HG02759 (cell line): Measurements from ENCODE around the gene SLX4IP.
"Not testable (repeated sequence)": the region's sequence is repeated elsewhere in the genome, so short reads cannot be mapped to it uniquely, and the experiment has no call there.

ENCODE experiments used
- ATAC-seq: cut with Tn5 transposase; IDR thresholded peaks from one replicate; pipeline ENCODE4 v1.9.1; 2021; ENCODE audit warnings: mild to moderate bottlenecking, moderate library complexity; ENCODE audit not compliant: unreplicated experiment

The SLX4IP gene

DNA sequence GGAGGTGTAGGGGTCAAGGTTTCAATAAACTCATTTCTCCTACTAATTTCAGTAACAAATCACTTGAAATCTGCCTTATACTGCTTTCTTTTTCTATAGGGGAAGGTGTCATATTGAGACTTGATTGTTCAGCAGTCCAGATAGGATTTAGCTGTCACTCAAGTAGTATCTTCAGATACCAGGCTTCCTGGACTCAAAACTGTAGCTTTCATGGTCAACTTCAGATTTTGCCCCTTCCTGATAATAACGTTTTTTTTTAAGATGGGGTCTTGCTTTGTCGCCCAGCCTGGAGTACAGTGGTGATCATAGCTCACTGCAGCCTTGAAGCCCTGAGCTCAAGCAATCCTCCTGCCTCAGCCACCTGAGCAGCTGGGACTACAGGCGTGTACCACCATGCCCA is 160.9 kb downstream of the SLX4IP start:
- ATAC-seq: no peak

- ATAC-seq: no peak
Measured at GRCh38 chr20:10596710-10597121, 161.6 kb downstream of the SLX4IP start.

DNA sequence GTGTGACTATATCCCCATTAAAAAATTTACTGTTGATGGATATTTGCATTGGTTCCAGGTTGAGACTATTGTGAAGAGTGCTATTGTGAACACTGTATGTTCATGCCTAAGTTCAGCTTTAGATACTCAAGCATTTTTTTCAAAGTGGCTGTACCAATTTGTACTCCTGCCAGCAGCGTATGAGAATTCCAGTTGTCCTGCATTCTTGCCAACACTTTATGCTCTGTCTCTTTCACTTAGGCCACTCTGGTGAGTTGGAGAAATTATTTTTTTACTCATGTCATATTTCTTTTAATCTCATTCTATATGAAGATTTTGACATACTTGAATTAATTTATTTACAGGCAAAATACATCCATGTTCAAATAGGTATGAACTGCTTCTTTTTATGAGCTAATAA is 162.5 kb downstream of the SLX4IP start:
- no peak for ATAC-seq

GRCh38 chr20:10602221-10602871 is 167.2 kb downstream of the SLX4IP start:
- no peak for ATAC-seq

DNA sequence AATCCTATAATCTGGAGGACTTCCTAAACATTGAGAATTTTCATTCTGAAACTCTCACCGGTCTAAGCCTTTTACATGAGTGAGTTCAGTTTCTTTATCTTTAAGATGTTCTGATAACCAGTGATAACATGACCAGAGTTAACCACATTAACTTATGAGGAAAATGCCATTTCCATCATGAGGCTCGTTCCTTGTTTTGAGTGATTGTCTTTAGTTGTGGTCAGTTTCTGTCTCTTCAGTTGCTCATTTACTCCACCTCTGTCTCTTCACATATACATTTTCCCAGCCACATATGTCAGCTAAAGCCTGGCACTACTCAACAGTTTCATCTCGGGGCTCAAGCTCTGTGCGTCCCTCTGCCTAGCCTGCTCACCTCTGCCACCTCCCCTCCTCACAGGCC is 168.3 kb downstream of the SLX4IP start:
- no peak for ATAC-seq

DNA sequence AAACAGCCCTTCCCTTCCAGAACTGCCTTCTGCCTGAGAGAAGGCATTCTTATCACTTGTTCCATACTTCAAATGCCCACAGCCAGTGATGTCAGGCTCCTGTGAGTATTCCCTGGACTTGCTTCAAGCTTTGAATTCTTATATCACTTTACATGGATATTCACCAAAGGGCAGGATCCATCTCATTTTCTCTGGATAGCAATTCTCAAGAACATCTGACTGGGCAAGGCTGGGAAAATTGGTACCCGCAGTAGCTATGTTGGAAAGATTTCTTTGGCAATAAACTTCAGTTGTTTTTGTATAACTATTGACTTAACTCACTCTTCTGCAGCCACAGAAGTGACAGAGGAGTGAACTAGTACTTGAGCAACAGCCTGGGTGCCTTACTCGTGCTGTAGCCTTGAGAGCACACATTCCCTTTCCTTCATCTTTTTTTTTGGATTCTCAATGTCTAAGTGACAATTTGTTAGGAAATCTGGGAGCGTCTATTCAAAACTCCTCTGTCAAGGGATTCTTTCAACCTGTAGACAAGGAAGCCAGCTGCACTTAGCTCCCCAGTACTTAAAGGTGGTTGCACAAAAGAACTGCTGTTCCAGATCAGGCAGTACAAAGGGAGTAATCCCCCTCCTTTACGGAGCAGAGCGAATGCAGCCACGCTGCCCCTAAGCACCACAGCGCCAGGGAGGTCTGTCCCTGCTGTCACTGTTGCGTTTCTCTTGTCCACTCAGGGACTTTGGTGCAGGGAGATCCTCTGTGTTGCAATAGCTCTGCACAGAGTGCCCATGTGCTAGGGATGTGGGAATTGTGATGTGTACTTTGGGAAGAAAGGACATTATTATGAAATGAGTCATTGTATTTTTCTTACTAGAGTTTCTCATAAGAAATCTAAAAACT is 169.1 kb downstream of the SLX4IP start:
- ATAC-seq: no peak

DNA sequence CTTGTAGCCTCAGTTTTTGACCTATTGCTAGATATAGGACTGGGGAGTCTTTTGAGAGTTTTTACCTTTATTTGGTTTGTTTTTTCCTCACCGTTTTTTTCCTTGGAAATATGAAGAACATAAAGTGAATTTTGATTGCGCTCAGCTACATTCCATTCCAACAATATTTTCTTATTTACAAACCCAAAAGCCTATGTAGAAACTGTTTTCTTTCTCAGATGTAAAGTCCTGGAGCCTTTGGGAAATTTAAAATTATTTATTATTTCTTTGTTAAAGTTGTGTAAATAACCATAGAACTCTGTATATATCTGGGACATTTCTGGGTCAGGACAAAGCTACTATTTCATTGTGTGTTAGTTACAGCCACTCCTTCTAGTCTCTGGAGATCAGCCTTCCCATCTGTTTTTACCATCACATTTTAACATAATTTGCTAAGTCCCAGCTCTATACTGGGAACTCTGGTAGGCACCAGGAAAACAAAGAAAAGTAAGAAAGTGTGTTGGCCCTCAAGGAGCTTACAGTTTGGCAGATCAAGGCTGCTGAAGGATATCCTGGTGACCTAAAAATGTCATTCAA is 169.8 kb downstream of the SLX4IP start:
- no peak for ATAC-seq

DNA sequence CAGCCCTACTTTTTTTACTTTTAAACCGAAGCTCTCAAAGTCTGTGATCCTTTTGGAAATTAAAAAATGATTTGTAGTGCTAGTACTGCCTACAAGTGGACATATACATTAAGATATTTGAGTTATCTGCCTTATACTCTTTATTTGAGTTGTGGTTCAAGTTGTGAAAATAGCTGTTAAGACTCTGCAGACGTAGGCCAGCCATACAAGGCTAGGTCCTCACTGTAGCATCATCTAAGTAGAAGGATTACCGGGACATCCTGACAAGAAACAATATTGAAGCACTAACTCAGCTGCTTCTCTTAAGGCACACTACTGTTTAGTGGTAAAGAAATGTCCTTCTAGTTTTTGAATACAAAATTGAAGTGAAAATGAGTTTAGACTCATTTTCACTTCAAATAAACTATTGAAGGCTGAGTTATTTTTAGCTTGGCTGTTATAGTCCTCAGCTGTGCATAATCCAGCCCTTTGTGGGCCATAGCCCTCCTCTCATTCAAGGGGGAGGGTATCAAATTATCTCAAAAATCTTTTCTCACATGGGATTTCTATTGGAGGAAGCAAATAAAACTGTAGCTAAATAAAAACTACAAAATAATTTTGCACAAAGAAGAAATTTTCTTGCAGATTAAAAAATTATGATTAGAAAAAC is 170.6 kb downstream of the SLX4IP start:
- no peak for ATAC-seq

GRCh38 chr20:10609276-10609675 is 174.2 kb downstream of the SLX4IP start:
- no peak for ATAC-seq

DNA sequence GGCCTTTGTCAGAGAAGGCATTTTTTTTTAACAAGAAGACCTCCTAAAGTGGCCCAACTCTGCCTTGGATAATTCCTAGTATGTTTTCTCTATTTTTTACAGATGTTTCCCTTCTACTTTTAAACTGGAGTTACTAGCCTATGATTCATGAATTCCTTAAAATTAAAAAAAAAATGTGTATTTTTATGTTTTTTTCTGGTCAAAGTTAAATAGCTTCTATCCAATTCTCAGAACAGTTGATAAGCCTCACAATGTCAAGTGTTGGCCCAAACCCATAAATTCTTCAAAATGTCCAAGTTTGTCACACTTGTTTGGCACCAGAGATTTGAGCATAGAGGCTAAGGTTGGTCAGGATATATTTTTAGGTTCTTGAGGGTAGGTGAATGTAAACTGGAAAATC is 174.7 kb downstream of the SLX4IP start:
- ATAC-seq: no peak

DNA sequence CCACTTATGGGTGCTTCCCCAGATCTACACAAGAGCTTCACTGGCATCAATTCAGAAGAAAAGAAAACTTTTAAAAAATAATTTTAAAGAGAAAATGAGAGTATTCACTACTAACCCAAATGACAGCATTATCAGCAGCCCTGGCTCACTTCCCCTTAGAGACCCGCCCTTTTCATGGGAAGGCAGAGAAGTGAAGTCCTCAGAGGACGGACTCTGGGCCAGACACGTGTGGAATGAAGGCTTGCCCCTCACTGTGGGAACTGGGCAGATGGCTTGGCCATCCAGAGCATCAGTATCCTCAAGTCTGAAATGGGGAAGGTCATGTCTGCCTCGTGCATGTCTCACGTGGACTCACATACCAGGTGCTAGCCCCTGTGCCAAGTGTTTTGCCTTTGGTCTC is 175.1 kb downstream of the SLX4IP start:
- ATAC-seq: no peak

GRCh38 chr20:10611357-10611756 is 176.3 kb downstream of the SLX4IP start:
- peak; percentile 87 for ATAC-seq

GRCh38 chr20:10613426-10613825 is 178.3 kb downstream of the SLX4IP start:
- not testable (repeated sequence) for ATAC-seq

- ATAC-seq: no peak
Measured at GRCh38 chr20:10613911-10614310, 178.8 kb downstream of the SLX4IP start.

DNA sequence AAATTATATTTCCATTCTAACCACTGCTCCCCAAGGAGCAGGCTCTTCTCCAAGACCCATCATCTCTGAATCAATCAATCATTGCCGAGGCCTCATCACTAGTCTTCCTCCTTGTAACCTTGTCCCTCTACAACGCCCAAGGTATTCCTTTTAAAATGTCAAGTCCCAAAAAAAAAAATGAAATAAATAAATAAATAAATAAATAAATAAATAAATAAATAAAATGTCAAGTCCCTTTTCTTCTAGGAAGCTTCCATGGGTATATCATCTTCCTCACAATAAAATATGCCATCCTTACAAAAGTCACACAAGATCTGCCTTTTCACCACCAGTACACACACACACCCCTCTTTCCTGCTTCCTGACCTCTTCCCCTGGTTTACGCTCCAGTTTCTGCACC is 181.1 kb downstream of the SLX4IP start:
- no peak for ATAC-seq

GRCh38 chr20:10617549-10618133 is 182.5 kb downstream of the SLX4IP start:
- not testable (repeated sequence) for ATAC-seq

GRCh38 chr20:10618611-10619245 is 183.6 kb downstream of the SLX4IP start:
- ATAC-seq: no peak

GRCh38 chr20:10619427-10619826 is 184.3 kb downstream of the SLX4IP start:
- no peak for ATAC-seq

GRCh38 chr20:10621149-10621548 is 186.0 kb downstream of the SLX4IP start:
- no peak for ATAC-seq

DNA sequence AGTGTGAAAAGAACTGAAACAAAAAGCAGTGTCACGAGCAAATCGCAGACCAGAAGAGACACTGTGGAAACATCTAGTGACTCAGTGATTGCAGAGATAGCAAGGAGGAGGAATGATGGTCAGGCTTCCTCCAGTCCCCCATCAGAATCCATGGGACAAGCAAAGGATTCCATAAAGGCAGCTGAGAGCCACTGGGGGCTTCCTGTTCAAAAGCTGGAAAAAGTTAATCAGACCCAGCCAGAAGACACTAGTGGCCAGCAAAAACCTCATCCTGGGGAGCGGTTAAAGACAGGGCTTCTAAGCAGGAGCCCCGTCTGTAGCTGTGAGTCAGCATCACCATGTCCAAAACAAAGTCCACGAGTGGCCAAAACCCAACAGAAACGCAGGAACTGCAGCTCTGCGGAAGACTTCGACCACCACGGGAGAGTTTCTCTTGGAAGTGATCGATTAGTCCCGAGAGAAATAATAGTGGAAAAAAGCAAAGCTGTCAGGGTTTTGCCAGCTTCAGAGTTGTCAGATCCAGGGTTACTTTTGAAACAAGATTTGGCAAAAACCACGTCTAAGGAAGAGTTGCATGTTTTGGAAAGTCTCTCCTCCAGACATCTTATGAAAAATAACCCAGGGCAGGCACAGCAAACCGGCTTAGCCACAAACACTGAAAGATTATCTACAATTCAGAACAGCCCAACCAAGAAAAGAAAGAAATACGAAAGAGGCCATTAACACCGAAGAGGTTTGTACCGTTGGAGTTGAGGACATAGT is 187.7 kb downstream of the SLX4IP start:
- ATAC-seq: no peak
